NCI-H2107 treated with DMSO at 0.1 percent for 48 hours (cell line): Measurements from ENCODE around the gene ARAP1.
"Not testable (repeated sequence)": the region's sequence is repeated elsewhere in the genome, so short reads cannot be mapped to it uniquely, and the experiment has no call there.

Experiments
- DNase-seq: peaks from one replicate; lab custom pipeline; 2025; ENCODE audit not compliant: unreplicated experiment; lab: John Stamatoyannopoulos, UW

ARAP1 gene

DNA sequence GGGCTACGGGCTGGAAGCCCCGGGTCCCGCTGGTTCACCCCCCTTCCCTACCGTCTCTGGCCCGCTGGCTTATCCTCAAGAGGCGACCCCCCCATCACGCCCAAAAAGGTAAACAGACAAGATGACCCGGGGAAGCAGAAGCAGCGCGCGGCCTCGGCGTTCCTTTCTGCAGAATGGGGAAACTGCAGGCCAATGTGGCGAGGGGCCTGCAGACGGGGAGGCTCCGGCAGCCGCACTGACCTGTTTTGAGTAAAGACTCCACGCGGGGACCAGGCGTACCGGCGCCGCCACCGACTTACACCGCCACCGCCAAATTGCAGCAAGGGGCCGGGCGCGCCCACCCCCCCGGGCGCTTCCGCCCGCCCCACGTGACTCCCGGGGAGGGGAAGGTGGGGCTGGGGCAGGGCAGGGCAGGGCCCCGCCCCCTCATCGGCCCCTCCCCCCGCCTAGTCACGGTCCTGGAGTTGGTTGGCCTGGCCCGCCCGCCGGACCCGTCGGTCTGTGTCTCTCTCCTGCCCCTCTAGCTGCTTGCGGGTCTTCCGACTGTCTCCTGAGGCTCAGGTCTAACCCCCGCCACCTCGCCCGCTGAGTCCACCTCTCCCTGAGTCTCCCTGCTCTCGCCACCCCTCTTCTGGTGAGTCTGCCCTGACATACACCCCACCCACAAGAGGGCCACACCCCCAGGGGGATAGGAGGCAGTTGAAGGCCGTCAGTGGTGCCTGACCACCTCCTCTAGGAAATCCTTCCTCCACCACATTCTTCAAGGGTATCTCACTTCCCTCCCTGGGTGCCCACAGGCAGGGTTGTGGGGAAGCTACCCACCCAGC is at the start of gene ARAP1:
ARAP1 (minus strand) TSS at position 321 of the 827 bp plus-strand sequence. CDS start 25,280 bp downstream, outside the sequence.
- no peak for DNase-seq

GRCh38 chr11:72799441-72799840 is 47.2 kb upstream of the ARAP1 start:
- no peak for DNase-seq

DNA sequence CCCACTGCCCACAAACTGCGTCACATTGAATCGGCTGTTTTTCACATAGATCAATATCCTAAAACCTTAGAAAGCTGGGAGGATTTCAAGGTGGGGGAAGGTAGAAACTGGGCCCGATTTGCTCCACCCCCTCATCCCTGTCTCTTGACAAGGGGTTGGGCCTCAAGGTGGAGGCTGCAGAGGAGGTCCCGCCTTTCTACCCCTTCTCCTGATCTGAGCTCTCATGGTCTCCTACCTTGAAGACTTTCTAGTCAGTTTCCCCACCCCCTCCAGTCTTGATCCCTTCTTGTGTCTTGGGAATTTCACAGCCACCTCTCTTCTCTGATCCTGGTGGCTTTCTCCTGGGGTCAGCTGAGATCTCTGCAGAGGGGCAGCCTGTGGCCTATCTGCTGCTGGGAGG is 46.2 kb upstream of the ARAP1 start:
- DNase-seq: no peak

DNA sequence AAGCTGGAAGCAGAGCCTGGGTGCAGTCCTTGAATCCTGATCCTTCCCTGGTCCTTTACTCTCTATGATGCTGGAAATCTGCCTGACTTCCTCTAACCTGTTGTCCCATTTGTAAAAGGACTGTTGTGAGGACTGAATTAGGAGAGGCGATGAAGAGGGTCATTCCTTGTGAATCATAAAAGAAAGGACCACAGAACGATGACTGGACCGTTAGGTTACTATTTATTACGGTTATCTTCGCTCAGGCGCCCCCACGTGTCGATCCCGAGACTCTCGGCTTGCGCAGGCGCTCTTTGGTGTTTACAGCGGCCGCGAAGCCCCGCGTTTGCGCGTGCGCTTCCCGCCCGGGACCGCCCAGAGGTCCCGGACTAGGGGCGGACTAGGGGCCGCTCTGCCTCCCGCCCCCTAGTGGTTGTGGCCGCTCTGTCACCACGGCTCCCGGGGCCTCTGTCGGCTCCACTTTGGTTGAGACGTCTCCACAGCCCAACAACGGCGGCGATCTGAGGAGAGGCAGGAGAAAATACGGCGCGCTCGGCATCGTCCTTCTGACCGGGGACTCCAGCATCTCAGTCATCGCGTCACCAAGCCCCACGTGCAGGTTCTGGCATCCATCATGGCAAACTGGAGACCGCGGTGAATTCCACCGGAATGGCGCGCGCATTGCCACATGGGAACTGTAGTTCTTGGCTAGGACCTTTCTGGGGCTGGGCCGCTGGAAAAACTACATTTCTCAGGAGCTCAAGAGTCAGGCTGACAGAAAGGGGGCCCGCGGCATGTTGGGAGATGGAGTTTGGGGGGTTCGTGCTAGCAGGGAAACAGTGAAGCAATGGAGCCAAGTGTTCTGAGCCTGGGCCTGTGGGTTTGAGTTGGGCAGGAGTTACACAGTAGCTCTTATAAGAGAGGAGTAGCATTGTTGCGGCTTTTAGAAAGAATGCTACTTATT is 41.5 kb upstream of the ARAP1 start, which contains the start of gene STARD10:
STARD10 (minus strand) TSS at position 623 of the 943 bp plus-strand sequence. CDS start 12,866 bp downstream, outside the sequence.
- peak; percentile 94 for DNase-seq

- DNase-seq: no peak
These were observed 40.8 kb upstream of the ARAP1 start for GRCh38 chr11:72793076-72793424.

GRCh38 chr11:72792437-72793021 is 40.3 kb upstream of the ARAP1 start:
- no peak for DNase-seq

GRCh38 chr11:72791228-72791627 is 39.0 kb upstream of the ARAP1 start:
- not testable (repeated sequence) for DNase-seq

DNA sequence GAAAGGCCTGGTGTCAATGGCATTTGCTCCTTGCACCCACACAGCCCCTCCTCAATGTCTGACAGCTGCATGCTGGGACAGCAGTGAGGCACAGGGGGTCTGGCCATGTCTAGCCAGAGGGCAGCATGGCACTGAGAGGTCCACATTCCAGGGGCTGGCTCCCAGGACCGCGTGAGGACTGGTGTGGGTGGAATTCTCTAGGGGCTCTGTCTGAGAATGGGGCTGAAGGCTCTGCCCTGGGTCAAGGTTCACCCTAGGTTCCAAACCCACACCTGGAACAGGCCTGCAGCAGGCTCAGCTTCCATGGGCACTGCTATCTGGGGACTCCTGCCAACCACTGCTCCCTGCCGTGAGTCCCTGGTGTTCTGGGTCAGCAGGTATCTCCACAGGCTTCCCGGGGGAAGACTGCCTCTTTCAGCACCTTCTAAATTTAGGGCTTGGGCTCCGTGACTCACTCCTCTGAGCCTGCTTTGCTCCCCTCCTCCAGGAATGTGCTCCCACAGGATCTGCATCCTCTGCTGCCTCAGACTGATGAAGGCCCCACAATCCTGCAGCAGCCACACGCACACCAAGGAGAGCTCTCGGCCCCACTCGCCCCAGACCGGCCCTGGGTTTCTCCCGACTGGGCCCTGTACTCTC is 37.4 kb upstream of the ARAP1 start:
- no peak for DNase-seq

- DNase-seq: no peak
These were observed 36.0 kb upstream of the ARAP1 start for GRCh38 chr11:72788241-72788640.

- DNase-seq: no peak
These were observed 35.3 kb upstream of the ARAP1 start for GRCh38 chr11:72787216-72788104.

- DNase-seq: no peak
These were observed 34.4 kb upstream of the ARAP1 start for GRCh38 chr11:72786305-72787215.

DNA sequence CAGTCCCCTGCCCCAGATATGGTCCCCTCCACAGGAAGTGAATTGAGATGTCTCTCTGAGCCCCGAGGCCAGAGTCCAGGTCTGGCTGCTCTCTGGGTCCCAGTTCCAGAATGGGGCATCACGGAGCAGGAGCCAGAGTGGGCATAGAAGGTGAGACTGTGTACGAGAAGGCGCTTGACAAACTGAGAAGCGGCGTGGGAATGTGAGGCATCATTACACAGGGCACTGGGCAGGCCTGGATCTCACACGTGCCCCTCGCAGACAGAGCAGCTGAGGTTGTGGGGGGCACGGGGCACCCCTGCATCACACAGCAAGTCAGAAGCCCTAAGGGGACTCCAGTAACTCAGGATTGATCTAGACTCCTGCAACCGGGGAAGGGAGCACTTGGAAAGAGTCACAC is 32.5 kb upstream of the ARAP1 start:
- no peak for DNase-seq

DNA sequence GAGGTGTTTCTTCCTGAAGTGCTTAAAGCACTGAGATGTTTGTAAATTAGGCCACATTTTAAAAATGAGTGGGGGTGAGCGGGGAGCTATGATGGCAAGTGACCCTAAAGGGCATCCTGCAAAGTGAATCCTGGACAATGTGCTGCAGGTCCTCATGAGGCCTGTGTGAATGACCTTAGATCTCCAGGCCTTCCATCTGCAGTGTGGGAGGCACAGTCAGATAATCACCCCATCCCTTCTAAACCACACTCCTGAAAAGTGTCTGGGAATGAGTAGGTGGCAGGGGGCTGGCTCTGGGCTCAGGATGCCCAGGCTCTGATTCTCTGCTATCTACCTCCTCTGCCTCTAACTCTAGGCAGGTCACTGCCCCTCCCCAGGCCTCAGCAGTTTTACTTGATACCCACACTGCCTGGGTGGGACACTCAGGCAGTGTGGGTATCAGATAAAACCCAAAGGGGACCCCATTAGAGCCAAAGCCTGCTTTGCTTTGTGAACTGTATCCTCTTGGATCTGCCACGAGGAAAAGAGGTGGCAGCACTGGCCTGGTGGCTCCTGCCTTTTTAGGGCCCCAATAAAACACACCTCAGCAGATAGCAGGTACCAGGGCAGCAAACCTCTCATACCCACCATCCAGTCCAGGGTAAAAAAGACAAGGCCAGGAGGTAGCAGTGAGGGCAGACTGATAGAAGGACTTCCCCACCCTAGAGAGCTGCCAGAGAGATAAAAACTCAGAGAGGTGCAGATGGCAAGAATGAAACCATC is 31.1 kb upstream of the ARAP1 start:
- DNase-seq: no peak

GRCh38 chr11:72782081-72782920 is 30.1 kb upstream of the ARAP1 start:
- DNase-seq: no peak

GRCh38 chr11:72781313-72782080 is 29.3 kb upstream of the ARAP1 start:
- DNase-seq: no peak

GRCh38 chr11:72781063-72781312 is 28.8 kb upstream of the ARAP1 start:
- DNase-seq: no peak
